ENCODE measurements around the gene MED4. TPM values are rescaled to one million over a fixed set of nuclear protein-coding genes. Genes with fewer than 3 reads are reported as not detected.

The MED4 gene, protein sequence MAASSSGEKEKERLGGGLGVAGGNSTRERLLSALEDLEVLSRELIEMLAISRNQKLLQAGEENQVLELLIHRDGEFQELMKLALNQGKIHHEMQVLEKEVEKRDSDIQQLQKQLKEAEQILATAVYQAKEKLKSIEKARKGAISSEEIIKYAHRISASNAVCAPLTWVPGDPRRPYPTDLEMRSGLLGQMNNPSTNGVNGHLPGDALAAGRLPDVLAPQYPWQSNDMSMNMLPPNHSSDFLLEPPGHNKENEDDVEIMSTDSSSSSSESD
- total RNA-seq = 10 to 100 TPM; 48.9 to 56.1 TPM
- polyA plus RNA-seq (2013, experiment 1 of 2) = 54.3 TPM
- 56.2 TPM for polyA plus RNA-seq (2013, experiment 2 of 2)
- 31.4 to 89.8 (median 54.2) reads per million in 172 experiments for total RNA-seq

DNA sequence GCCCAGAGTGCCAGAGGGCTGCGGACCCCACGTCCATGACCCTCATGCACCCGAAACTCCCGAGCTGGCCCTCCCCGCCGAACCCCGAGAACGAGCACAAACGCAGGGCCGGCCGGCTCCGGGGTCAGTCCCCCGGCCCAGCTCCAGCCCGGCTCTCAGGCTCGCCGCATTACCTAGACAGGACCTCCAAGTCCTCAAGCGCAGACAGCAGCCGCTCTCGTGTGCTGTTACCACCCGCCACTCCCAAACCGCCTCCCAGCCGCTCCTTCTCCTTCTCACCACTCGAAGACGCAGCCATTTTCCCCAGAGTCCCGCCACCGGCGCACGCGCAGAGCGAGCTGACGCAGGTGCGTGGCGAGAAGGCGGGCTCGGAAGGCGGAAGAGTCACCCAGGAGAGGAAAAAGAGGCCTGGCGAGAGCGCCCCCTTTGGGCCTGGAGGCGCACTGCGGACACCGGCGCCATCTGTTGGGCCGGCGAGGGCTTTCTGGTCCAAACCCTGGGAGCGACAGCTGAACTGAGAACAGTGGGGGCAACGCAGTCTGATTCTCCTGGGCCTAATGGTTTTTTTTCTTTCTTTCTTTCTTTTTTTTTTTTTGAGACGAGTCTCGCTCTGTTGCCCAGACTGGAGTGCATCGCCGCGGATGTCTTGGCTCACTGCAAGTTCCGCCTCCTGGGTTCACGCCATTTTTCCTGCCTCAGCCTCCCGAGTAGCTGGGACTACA, at the start of gene MED4:
MED4 (minus strand) TSS at position 324 of the 722 bp plus-strand sequence; CDS start at position 298, 26 bp downstream.
- Mint-ChIP-seq H3K27ac (peak within 1 kb of the TSS; percentile 95), H3K9me3 (no peaks in the 10 kb centered on the region), H3K4me1 (ENCODE audit: low read depth) (peaks cover 53% of the 10 kb centered on the region), H3K36me3 (ENCODE audit: low read depth) (peaks cover 28% of the 10 kb centered on the region), H3K4me3 (peak within 1 kb of the TSS; percentile 100), H3K27me3 (no peaks in the 10 kb centered on the region)
- H3K4me3 ChIP-seq (ENCODE audit: low read length) = peak within 1 kb of the TSS; percentile 85
- no peaks in the 10 kb centered on the region for H3K27me3 ChIP-seq (ENCODE audit: control insufficient read depth in 1 of 2, insufficient read depth in 2 of 2, low read length in 2 of 2)
- peaks cover 0 to 5% of the 10 kb centered on the region in 2 experiments for H3K9me3 ChIP-seq (ENCODE audit: control insufficient read depth in 1 of 2, insufficient read depth in 1 of 2, low read length in 2 of 2)
- ATAC-seq (ENCODE audit: poor library complexity) (peak; percentile 98), DNase-seq (peak; percentile 95 to 99 (median 97))
- H3K27ac ChIP-seq (ENCODE audit: low read depth in 1 of 2, low read length in 2 of 2) = peak within 1 kb of the TSS; percentile 84 to 89
- H3K4me1 ChIP-seq (ENCODE audit: insufficient read depth, low read length) = peaks cover 23% of the 10 kb centered on the region
- POLR2A ChIA-PET = interaction anchor here (0.9 to 2.4 kb wide), 19 partner anchors 16 to 467 kb away, joined by 3 to 40 read pairs (median 4); partner anchors contain the start of genes ITM2B, LPAR6, NUDT15 and RB1
- CTCF ChIA-PET = interaction anchor here (0.7 to 2.4 kb wide), 35 partner anchors 9 to 1696 kb away, joined by 3 to 48 read pairs (median 4); partner anchors contain the start of genes ITM2B, NUDT15, RB1 and RCBTB2
- peaks cover 4% of the 10 kb centered on the region for H3K36me3 ChIP-seq (ENCODE audit: insufficient read depth, low read length)
- intact Hi-C loops (cut with DNase I, micrococcal nuclease) = loop anchor here (1.0 to 10.0 kb wide), 5 partner anchors 57 to 880 kb away; partner anchors contain the start of genes FNDC3A (in 1 of the 2), ITM2B (in 1 of the 2) and RB1 (in 1 of the 2)
- TF ChIP-seq, protein P1, sequence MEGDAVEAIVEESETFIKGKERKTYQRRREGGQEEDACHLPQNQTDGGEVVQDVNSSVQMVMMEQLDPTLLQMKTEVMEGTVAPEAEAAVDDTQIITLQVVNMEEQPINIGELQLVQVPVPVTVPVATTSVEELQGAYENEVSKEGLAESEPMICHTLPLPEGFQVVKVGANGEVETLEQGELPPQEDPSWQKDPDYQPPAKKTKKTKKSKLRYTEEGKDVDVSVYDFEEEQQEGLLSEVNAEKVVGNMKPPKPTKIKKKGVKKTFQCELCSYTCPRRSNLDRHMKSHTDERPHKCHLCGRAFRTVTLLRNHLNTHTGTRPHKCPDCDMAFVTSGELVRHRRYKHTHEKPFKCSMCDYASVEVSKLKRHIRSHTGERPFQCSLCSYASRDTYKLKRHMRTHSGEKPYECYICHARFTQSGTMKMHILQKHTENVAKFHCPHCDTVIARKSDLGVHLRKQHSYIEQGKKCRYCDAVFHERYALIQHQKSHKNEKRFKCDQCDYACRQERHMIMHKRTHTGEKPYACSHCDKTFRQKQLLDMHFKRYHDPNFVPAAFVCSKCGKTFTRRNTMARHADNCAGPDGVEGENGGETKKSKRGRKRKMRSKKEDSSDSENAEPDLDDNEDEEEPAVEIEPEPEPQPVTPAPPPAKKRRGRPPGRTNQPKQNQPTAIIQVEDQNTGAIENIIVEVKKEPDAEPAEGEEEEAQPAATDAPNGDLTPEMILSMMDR (IDR thresholded peaks at IDR 0.05) = peak; percentile 99

GRCh38 chr13:48144413-48145035, 49.6 kb upstream of the MED4 start:
- TF ChIP-seq, protein P1 (IDR thresholded peaks at IDR 0.05) = no peak
- intact Hi-C loops (cut with DNase I, micrococcal nuclease) = no loop called here
- Mint-ChIP-seq H3K4me3 (no peak overlapping the region), H3K4me1 (ENCODE audit: low read depth) (peaks cover 32% of the 10 kb centered on the region), H3K9me3 (peaks cover 3% of the 10 kb centered on the region), H3K27me3 (no peaks in the 10 kb centered on the region), H3K27ac (peak overlapping the region; percentile 0), H3K36me3 (ENCODE audit: low read depth) (no peaks in the 10 kb centered on the region)
- POLR2A ChIA-PET = no interaction called here
- Histone ChIP-seq H3K4me3 (ENCODE audit: low read length) (no peak overlapping the region), H3K27ac (ENCODE audit: low read depth in 1 of 2, low read length in 2 of 2) (peak overlapping the region; percentile 38 to 57), H3K27me3 (ENCODE audit: control insufficient read depth in 1 of 2, insufficient read depth in 2 of 2, low read length in 2 of 2) (no peaks in the 10 kb centered on the region), H3K4me1 (ENCODE audit: insufficient read depth, low read length) (peaks cover 17% of the 10 kb centered on the region), H3K9me3 (ENCODE audit: control insufficient read depth in 1 of 2, insufficient read depth in 1 of 2, low read length in 2 of 2) (no peaks in the 10 kb centered on the region), H3K36me3 (ENCODE audit: insufficient read depth, low read length) (no peaks in the 10 kb centered on the region)
- DNase-seq (peak in 4 of 14 experiments; percentile 39 to 64 (median 62)), ATAC-seq (ENCODE audit: poor library complexity) (peak; percentile 32)
- CTCF ChIA-PET = interaction anchor here (1.2 kb wide), 1 partner anchor 9 kb away, joined by 3 read pairs; no protein-coding TSS in a partner anchor

DNA sequence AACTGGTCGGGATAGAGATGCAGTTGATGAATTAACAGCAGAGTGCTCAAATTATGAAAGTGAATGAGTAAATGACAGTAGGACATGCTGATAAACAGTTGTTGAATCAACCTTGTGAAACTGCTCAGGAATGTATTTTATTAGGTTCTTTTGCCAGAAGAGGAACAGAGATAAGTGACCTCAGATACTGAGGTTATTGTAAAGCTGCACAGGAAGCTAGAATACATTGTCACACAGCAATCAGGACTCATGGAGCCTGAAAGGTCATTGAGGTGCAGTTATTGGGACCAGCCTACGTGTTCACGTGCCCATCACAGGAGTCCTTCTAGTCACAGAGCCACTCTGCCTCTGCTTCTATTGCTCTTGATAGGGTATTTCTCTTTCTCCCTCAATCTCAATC, 47.5 kb upstream of the MED4 start:
- Mint-ChIP-seq H3K27ac (peak overlapping the region; percentile 35), H3K9me3 (no peaks in the 10 kb centered on the region), H3K4me1 (ENCODE audit: low read depth) (peaks cover 22% of the 10 kb centered on the region), H3K27me3 (no peaks in the 10 kb centered on the region), H3K36me3 (ENCODE audit: low read depth) (no peaks in the 10 kb centered on the region), H3K4me3 (no peak overlapping the region)
- ATAC-seq (ENCODE audit: poor library complexity) (no peak), DNase-seq (peak in 2 of 14 experiments; percentile 29 to 40)
- Histone ChIP-seq H3K4me3 (ENCODE audit: low read length) (no peak overlapping the region), H3K9me3 (ENCODE audit: control insufficient read depth in 1 of 2, insufficient read depth in 1 of 2, low read length in 2 of 2) (no peaks in the 10 kb centered on the region), H3K36me3 (ENCODE audit: insufficient read depth, low read length) (no peaks in the 10 kb centered on the region), H3K27me3 (ENCODE audit: control insufficient read depth in 1 of 2, insufficient read depth in 2 of 2, low read length in 2 of 2) (no peaks in the 10 kb centered on the region), H3K4me1 (ENCODE audit: insufficient read depth, low read length) (peaks cover 10% of the 10 kb centered on the region), H3K27ac (ENCODE audit: low read depth in 1 of 2, low read length in 2 of 2) (no peak overlapping the region)
- TF ChIP-seq, protein P1 (IDR thresholded peaks at IDR 0.05) = no peak
- intact Hi-C loops (cut with DNase I, micrococcal nuclease) = no loop called here
- POLR2A ChIA-PET = no interaction called here
- CTCF ChIA-PET = no interaction called here
